Mucosa of rectum (tissue), 2 donors: ENCODE measurements around the gene MLLT6.

Source experiments
- H3K27ac ChIP-seq, 2 donors: one replicate each; pipeline ENCODE4 v1.7.0; 2013; ENCODE audit warnings: inconsistent platforms in 2 of 2, low read depth in 2 of 2, low read length in 2 of 2
- H3K27me3 ChIP-seq, 2 donors: one replicate each; pipeline ENCODE4 v1.7.0; 2013; ENCODE audit warnings: low read length in 2 of 2; ENCODE audit not compliant: control insufficient read depth in 2 of 2, insufficient read depth in 2 of 2
- H3K36me3 ChIP-seq, 2 donors: one replicate each; pipeline ENCODE4 v1.7.0; 2013; ENCODE audit warnings: low read length in 2 of 2; ENCODE audit not compliant: control insufficient read depth in 2 of 2, insufficient read depth in 2 of 2
- H3K4me1 ChIP-seq, 2 donors: one replicate each; pipeline ENCODE4 v1.7.0; 2013; ENCODE audit warnings: low read length in 2 of 2, mild to moderate bottlenecking in 1 of 2; ENCODE audit not compliant: control insufficient read depth in 2 of 2, insufficient read depth in 2 of 2
- H3K4me3 ChIP-seq, 2 donors: one replicate each; pipeline ENCODE4 v1.7.0; 2013; ENCODE audit warnings: low read length in 2 of 2
- H3K9ac ChIP-seq, 2 donors: one replicate each; pipeline ENCODE4 v1.7.0; 2013; ENCODE audit warnings: low read length in 2 of 2, low read depth in 1 of 2, mild to moderate bottlenecking in 1 of 2
- H3K9me3 ChIP-seq, 2 donors: one replicate each; pipeline ENCODE4 v1.7.0; 2013; ENCODE audit warnings: low read length in 2 of 2; ENCODE audit not compliant: control insufficient read depth in 2 of 2
- donor health status: healthy.
- donor health status: Normal muscosa, but diverticular disease.

Gene MLLT6

DNA sequence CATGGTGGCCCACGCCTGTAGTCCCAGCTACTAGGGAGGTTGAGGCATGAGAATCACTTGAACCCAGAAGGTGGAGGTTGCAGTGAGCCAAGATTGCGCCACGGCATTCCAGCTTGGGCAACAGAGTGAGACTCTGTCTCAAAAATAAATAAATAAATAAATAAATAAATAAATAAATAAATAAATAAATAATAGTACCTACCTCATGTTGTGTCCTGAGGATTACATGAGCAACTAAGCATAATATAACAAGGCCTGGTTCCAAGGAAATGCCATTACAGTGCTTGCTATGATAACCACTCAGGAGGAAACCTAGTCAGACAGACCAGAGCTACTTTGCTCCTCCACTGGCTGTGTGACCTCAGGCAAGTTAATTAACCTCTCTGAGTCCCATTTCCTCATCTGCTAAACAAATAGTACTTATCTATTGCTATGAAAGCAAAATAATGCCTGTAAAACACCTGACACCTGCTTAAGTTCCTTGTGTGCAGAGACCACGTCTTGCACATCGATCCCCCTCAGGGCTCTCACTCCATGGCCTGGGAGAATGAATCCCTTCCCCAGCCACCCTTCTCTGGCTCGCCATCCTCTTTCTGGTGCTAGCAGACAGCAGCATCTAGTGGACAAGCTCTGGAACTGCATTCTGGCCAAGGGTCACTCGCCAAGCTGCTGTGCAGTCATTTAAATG, 37.8 kb upstream of the MLLT6 start:
- Histone ChIP-seq H3K27ac (no peak overlapping the region), H3K4me3 (no peak overlapping the region), H3K36me3 (no peaks in the 10 kb centered on the region), H3K9me3 (no peaks in the 10 kb centered on the region), H3K4me1 (no peaks in the 10 kb centered on the region), H3K27me3 (peaks cover 33 to 36% of the 10 kb centered on the region in 2 donors), H3K9ac (no peak overlapping the region)

DNA sequence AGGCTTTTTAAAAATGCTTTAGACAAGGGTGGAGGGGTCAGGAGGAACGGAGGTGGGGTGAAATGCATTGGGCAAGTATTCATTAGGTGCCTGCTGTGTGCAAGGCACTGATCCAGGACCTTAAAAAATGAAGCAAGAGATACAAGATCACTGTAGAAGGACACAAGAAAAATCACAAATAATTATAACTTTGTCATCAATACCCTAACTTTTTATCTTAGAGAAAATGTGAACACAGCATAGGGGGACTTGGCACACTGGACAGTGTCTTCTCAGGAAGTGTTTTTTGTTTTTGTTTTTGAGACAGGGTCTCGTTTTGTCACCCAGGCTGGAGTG, 37.3 kb upstream of the MLLT6 start:
- Histone ChIP-seq H3K36me3 (no peaks in the 10 kb centered on the region), H3K4me3 (no peak overlapping the region), H3K9me3 (no peaks in the 10 kb centered on the region), H3K27ac (no peak overlapping the region), H3K27me3 (peaks cover 37 to 40% of the 10 kb centered on the region in 2 donors), H3K9ac (no peak overlapping the region), H3K4me1 (no peaks in the 10 kb centered on the region)

DNA sequence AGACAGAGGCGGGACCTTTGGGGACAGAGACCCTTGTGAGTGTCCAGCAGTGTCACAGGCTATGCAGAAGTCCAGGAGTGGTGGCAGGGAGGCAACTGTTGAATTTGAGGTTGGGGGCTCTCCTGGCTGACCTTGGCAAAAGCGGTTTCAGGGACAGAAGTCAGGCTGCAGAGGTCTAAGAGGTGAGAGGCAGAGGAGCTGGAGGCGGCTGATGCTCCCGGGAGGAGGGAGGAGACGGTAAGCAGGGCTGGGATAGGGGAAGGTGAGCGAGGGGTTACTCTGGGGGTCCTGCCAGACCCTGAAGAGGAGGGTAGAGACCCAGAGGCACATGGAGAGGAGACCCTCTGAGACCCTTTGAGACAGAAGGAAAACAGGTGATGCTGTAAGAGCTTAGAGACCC, 35.6 kb upstream of the MLLT6 start:
- H3K4me3 ChIP-seq: no peak overlapping the region

DNA sequence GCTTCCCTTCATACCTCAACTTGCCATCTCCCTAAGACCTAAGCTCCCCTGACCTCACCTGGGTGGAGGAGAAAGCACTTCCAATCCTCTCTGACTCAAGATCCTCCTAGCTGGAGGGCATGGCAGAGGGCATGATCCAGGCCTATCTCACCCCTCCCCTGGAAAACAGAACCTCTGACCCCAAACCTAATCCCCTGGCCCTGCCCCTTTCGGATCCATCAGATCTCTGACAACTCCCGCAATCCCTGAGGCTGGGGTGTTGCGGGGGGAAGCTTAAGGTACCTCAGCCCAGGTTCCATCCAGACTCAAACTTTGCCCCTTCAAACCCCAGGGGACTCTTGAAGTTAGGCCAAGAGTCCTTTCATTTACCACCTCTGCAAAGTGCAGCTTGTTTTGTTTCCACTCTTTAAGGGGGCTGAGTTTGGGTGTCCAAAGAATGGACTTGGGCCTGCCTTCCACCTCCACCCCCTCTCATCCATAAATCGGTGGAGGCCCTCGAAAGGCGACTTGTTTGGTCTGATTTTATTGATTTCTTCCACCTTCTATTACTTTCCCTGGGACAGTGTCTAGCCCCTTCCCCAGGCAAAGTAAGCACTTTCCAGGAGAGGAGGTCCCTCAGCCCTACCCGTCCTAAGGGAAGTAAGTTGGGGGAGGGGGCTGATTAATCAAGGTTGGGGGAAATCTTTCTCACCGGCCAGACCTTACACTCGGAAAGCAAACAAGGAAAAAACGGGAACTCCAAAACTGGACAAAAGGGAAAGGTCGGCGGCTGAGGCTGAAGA, 32.9 kb upstream of the MLLT6 start:
- H3K27ac ChIP-seq: no peak overlapping the region
- H3K9ac ChIP-seq: no peak overlapping the region
- no peaks in the 10 kb centered on the region for H3K9me3 ChIP-seq
- no peaks in the 10 kb centered on the region for H3K36me3 ChIP-seq
- no peak overlapping the region for H3K4me3 ChIP-seq
- H3K27me3 ChIP-seq: peaks cover 44 to 57% of the 10 kb centered on the region in 2 donors
- peaks cover 10 to 11% of the 10 kb centered on the region in 2 donors for H3K4me1 ChIP-seq

More for the DNA sequence above, 35.6 kb upstream of the MLLT6 start:
- Histone ChIP-seq H3K9me3 (no peaks in the 10 kb centered on the region), H3K9ac (no peak overlapping the region), H3K4me1 (peaks cover 5 to 6% of the 10 kb centered on the region in 2 donors), H3K27ac (no peak overlapping the region), H3K36me3 (no peaks in the 10 kb centered on the region), H3K27me3 (peaks cover 42 to 50% of the 10 kb centered on the region in 2 donors)

DNA sequence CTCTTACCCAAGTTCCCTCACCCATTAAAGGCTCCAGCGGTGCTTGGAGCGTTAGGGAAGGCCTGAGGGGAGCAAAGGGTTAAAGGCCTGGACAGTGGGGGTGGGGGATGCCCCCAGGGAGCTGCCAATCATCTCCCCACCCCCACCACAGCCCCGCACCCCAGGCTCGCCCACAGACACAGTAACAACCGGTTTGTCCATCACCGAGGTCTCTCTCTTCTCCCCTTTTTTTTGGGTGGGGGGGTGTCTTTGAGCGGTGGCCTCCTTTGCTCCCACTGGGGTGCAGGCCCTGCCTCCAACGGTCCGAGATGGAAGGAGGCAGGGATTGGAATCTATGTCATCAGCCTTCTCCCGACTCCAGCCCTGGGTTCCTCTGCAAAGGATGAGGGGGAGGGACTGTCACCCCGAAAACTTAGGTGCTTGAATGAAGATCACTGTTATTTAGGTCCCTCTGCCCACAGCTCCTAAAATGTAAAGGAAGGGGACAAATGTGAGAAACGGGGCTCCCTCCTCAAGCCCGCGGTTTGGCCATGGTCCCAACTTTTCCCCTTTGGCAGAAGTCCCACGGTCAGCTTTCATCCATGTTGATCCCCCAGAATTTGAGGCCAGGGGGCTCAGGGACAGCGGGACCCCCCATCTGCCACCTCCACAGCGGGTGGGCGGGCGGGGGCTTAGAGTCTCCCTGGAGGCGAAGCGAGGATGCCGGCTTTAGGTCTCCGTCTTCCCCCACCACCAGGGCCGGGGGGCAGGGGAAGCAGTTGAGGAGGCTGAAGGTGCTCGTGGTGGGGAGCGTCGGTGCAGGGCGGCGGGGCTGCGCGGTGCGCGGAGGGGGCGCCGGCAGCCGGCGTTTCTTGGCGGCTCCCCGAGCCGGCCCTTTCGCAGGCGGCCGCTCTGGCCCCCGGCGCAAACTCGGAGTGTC, 32.0 kb upstream of the MLLT6 start:
- peaks cover 12 to 13% of the 10 kb centered on the region in 2 donors for H3K4me1 ChIP-seq
- no peaks in the 10 kb centered on the region for H3K36me3 ChIP-seq
- H3K27me3 ChIP-seq: peaks cover 44 to 57% of the 10 kb centered on the region in 2 donors
- no peak overlapping the region for H3K27ac ChIP-seq
- H3K4me3 ChIP-seq: no peak overlapping the region
- no peaks in the 10 kb centered on the region for H3K9me3 ChIP-seq
- no peak overlapping the region for H3K9ac ChIP-seq

DNA sequence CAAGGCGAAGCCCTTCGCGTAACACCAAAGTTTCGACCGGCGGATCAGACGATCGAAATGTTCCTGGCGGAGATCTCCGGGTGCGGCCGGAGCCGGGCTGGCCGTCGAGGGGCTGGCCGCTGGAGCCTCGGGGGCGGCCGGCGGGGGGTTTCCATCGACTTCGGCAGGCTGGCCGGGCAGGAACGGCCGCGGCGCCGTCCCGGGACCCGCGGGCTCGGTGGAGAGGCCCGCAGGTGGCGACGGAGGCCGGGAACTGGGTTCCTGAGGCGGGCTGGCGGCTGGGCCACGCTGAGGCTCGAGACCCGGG, 31.4 kb upstream of the MLLT6 start:
- peak overlapping the region in 1 of 2 donors; percentile 33 for H3K9ac ChIP-seq
- peaks cover 12 to 13% of the 10 kb centered on the region in 2 donors for H3K4me1 ChIP-seq
- peaks cover 43 to 55% of the 10 kb centered on the region in 2 donors for H3K27me3 ChIP-seq
- H3K27ac ChIP-seq: no peak overlapping the region
- H3K36me3 ChIP-seq: no peaks in the 10 kb centered on the region
- H3K9me3 ChIP-seq: no peaks in the 10 kb centered on the region
- H3K4me3 ChIP-seq: peak overlapping the region in 1 of 2 donors; percentile 52

DNA sequence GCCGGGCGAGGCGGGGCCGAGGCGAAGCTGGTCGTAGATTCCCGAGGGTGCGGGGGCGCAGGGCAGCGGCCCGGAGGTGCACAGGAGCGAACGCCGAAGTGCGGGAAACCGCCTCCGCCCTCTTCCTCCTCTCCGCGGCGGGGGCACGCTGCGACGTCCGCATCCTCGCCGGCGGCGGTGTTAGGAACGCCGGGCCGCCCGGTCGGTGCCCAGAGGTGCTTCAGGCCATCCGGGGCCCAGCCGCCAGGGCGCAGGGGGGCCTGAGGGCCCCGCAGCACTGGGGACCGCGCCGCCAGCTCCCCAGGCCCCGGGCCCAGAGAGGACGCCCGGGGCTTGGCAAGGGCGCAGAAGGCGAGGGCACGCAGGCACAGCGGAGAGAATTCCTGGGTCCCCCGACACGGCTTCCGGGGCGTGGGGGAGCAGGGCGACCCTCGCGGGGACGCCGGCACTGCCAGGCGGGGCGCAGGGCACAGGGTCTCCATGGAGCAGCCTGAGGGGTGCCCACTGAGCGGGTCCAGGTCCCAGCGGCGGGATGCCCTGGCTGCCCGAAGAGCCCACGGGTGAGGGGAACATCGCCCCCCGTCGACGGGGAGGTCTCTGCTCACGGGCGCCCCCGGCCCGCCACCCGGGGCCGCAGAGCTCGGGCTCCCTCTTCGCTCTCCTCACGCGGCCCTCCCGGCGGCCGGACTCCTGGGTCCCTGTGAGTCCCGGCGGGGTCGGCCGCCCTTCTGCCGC, 30.9 kb upstream of the MLLT6 start:
- H3K36me3 ChIP-seq: no peaks in the 10 kb centered on the region
- peaks cover 12 to 13% of the 10 kb centered on the region in 2 donors for H3K4me1 ChIP-seq
- H3K9me3 ChIP-seq: no peaks in the 10 kb centered on the region
- peaks cover 38 to 51% of the 10 kb centered on the region in 2 donors for H3K27me3 ChIP-seq
- H3K27ac ChIP-seq: no peak overlapping the region
- peak overlapping the region in 1 of 2 donors; percentile 33 for H3K9ac ChIP-seq
- peak overlapping the region; percentile 26 to 52 for H3K4me3 ChIP-seq

DNA sequence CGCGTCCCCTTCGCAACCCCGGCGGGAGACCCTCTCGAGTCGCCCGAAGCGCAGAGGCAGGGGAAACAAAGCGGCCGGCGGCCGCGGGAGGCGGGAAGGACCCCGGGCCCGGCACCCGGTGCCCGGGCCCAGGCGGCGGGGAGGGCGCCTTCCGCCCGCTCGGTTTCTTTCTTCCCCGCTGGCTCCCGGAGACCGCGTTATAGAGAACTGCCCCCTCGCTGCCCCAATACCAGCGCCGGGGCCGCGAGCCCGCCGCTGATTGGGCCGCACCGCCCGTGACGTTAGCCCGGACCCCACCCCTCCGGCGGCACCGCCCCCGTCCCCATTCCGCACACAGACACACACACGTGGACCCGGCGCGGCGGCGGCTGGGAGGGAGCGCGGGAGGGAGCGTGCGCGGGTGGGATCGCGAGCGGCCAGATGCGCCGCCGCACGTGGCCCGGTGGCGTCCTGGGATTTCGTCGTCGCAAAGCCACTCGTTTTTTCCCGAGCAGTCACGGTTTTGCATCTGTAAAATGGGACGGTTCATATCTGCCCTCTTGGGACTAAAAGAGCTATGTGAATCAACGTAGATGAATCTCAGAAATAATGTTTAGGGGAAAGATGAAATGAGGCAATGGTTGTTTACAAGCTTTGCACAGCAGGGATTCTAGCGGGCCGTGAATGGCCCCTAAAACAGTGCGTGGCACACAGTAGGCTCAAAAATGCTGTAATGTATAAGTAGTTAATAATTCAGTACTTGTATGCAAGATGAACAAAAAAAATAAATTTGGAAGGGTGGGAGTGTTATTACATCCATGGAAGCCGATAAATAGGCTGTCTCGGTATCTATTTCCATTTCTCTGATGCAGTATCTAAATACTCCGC, 30.1 kb upstream of the MLLT6 start, which contains the start of gene EPOP:
TSS of gene EPOP (minus strand) at position 209 of the 867 bp plus-strand sequence. CDS start 462 bp downstream, outside the sequence.
- peaks cover 30 to 43% of the 10 kb centered on the region in 2 donors for H3K27me3 ChIP-seq
- no peak within 1 kb of the TSS for H3K27ac ChIP-seq
- H3K9ac ChIP-seq: peak within 1 kb of the TSS in 1 of 2 donors; percentile 33
- H3K36me3 ChIP-seq: no peaks in the 10 kb centered on the region
- peak within 1 kb of the TSS; percentile 52 to 65 for H3K4me3 ChIP-seq
- H3K9me3 ChIP-seq: no peaks in the 10 kb centered on the region
- peaks cover 12 to 13% of the 10 kb centered on the region in 2 donors for H3K4me1 ChIP-seq
